ENCODE measurements around the gene RNF182.

DNA sequence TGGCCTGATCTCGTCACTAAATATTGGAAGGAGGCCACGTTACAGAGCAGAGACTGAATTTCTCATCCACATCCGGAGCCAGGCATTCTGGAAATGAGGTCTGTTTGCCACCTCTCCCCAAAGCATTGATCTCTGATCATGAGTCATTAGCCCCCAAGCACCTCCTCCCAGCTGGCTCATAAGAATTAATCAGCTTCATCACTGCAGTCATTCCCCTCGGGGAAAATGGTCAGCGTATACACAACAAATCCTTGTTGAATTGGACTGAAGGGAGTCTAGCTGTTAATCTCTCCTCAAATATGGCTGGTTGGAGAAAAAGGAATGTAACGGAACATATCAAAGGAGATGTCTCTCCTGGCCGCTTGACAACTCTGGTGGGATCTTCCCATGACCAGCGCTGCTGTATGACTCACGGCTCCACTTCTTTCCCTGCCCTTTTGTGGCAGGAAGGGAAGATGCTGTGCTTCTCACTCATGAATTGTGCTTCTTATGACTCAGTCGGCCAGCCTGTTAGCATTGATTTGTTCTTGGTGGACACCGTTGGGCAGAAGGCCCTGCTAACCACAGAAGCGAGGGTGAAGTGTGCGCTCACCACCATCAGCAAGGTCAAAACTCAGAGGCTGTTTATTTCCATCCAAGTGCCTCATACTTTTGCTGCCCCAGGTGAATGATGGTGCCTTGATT is 76.7 kb downstream of the RNF182 start:
- TF ChIP-seq CTCF (IDR thresholded peaks at IDR 0.05) (no peak), POLR2A (IDR thresholded peaks at IDR 0.05) (no peak), POLR2AphosphoS5 (IDR thresholded peaks at IDR 0.05) (no peak)

All from prostate gland (tissue), 2 donors.